ENCODE data around the gene CACNB2. TPM values are rescaled to one million over a fixed set of nuclear protein-coding genes. Genes with fewer than 3 reads are reported as not detected.

The CACNB2 gene
- total RNA-seq, 1 donor from 2014 or later, result not detected

DNA sequence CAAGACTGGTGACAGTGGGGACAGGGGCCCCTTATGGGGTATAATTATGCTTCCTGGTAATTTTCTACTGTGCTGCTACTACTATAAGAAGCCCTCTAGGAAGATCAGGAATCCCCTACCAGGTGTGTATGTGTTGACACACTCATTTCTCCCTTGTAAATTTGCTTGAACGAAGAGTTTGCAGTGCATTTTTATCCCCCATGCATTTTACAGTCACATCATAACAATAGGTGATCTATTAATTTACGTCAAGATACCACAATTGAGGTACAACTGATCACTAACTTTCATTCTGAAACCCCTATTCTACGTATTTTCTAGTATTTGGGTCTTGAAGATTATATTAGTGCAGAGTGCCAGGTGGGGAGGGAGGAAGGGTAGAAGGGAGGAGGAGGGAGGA, 258.9 kb downstream of the CACNB2 start:
- intact Hi-C loops (cut with micrococcal nuclease), result no loop called here

- intact Hi-C loops (cut with micrococcal nuclease), result no loop called here
These were observed 260.1 kb downstream of the CACNB2 start for GRCh38 chr10:18400201-18400905.

DNA sequence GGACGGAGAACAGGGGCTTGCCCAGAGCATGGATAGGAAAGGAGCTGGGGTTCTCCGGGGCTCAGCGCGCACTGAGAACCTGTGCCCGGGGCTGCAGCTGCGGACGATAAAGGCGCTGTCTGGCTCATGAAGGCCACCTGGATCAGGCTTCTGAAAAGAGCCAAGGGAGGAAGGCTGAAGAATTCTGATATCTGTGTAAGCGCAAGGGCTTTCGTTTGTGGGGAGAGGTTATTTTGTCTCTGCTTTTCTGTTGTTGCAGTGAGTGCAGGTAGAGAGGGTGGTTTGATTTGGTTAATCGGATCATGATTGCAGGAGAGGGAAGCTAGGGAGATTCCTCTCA, 260.7 kb downstream of the CACNB2 start:
- intact Hi-C loops (cut with micrococcal nuclease), result no loop called here

DNA sequence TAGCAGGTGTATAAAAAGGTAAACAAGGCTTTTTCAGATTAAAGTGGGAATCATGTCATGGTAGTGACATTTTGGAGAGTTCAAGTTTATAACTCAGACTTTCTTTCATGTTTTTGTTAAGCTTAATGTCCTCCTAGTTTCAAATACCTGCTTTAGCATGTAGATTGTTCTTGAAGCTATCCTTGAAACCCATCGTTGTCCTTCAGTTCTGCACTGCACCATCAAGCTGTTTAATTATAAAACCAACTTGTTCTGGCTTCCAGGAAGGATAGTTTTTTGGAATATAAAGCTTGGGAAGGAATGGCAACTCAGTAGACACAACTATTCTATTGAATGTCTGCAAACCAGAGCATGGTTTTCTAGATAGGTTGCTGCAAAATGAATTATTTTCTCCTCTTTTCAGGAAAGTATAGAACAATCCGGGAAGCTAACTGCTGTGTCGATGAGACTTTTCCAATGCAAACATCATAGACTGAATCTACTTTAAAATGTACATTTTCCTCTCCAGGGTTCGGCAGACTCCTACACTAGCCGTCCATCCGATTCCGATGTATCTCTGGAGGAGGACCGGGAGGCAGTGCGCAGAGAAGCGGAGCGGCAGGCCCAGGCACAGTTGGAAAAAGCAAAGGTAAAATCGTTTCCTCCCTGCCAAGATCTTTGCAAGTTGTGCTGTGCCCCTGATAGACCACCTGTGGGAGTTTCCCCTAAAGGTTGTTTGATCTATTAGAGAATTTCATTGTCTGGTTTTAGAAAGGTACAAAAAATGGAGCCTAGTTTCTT, 261.4 kb downstream of the CACNB2 start:
- intact Hi-C loops (cut with micrococcal nuclease), result no loop called here

- intact Hi-C loops (cut with micrococcal nuclease), result no loop called here
These were observed 262.6 kb downstream of the CACNB2 start for GRCh38 chr10:18402853-18403252.

DNA sequence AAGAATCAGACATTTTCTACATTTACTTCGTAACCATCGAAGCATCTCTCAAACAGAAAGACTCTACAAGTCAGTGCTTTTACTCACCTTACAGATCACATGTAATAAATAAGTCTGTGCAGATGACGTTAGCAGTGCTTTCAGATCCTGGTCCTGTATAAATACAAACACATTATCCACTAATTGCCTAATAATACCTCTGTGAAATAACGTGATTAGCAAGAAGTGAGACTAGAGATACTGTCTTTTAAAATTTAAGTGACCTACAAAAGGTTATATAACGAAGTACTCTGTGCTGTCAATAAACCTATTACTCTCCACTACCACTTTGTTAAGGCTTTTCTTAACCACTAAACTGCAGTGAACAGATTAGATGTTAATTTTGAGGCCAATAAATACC, 264.3 kb downstream of the CACNB2 start:
- intact Hi-C loops (cut with micrococcal nuclease), result no loop called here

DNA sequence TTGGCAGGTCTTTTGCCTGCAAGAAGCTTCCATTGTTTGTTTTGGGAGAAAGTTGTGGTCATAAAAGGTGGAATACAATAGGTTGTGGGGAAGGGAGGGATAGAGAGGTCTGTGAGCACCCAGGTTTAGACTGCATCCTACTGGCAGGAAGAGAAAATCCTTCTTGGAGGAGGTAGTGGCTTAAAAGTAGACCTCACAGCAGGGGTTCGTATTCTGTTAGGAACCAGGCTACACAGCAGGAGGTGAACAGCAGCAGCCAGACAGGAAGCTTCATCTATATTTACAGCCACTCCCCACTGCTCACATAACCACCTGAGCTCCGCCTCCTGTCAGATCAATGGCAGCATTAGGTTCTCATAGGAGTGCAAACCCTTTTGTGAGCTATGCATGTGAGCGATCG, 265.9 kb downstream of the CACNB2 start:
- intact Hi-C loops (cut with micrococcal nuclease), result no loop called here

GRCh38 chr10:18409599-18410397, 269.6 kb downstream of the CACNB2 start:
- intact Hi-C loops (cut with micrococcal nuclease), result no loop called here

DNA sequence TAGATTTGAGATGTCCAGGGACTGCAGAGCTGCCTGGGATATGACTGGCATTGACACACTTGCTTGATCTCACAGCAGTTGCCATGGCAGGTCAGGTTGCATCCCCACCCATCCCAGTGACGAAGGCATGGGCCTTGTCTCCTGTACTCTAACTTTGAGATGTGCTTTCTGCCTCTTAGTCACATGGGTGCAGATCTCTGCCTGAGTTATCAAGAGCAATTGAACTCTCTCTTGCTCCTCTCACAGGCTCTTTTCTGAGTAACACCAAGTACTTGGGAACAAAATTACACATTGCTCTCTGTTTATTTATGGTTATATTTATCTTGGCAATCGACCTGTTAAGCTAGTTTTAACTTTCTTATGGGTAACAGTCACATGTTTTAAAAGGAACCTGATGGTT, 273.8 kb downstream of the CACNB2 start:
- intact Hi-C loops (cut with micrococcal nuclease), result no loop called here

DNA sequence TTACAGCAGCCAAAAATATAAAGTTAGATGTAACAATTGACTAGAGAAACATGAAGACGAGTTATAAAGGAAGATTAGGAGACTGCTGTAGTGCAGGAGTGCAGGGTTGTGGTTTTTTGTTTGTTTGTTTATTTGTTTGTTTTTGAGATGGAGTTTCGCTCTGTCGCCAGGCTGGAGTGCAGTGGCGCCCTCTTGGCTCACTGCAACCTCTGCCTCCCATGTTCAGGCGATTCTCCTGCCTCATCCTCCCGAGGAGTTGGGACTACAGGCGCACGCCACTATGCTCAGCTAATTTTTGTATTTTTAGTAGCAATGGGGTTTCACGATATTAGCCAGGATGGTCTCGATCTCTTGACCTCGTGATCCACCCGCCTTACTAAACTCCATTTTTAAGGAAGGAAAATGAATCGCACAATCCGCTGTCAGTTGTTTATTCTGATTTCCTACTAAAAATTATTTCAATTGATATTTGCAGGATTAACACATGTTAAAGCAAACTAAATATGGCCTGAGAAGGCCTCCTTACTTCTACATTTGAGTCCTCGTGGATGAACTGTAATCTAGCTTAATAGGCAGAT, 277.8 kb downstream of the CACNB2 start:
- intact Hi-C loops (cut with micrococcal nuclease), result no loop called here

DNA sequence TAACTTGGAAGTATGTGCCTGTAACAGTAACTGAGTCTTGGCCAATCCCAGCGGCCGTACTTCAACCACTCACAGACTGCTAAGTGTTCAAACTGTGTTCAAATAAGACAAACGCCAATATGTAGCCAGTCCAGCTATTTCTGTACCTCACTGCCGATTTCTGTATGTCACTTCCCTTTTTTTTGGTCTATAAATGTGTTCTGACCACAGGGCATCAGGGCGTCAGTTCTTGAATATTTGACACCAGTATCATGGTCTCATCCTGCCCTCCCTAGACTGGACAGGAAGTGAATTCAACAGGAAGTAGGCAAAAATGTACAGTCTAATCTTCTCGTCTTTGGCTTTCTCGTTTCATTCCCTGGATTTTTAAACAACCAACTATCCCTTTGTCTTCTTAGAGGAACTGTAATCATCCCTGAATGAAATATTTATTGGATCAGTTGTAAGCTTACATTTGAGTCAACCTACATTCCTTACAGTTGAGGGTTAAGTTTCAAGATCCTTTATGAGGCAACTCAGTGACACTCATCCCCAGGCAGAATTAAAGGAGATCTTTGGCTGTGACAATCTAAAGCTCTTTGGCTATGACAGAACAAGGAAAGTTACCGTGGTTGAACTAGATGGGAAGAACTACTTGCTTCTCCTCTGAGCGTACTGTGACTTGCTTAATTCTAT, 278.5 kb downstream of the CACNB2 start:
- intact Hi-C loops (cut with micrococcal nuclease), result no loop called here

- intact Hi-C loops (cut with micrococcal nuclease), result no loop called here
These were observed 279.7 kb downstream of the CACNB2 start for GRCh38 chr10:18419945-18420344.

DNA sequence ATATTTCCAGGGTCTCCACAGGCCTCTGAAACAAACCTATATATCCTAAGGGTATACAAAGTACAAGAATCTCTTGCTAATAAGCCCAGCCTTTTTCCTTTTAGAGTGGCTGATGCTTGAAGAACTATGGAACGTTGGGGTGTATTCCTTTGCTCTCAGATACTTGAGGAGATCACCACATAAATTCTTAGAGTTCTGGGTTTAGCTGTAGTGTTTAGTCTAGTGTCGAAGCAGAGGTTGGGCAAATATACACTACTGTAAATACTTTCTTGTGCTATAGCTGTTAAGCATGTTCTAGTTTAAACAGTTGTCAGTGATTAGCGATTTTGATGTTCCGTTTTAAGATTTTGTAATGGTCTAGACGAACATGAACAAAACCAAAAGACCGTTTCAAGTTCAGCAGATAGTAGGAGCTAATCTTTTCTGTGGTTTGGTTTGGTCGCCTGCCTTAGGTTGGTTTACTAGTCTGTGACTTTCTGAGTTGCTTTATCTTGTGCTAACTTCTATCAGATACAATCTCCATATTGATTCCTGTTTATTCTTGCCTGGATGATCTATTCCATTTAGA, 281.6 kb downstream of the CACNB2 start:
- intact Hi-C loops (cut with micrococcal nuclease), result no loop called here

- intact Hi-C loops (cut with micrococcal nuclease), result no loop called here
These were observed 282.9 kb downstream of the CACNB2 start for GRCh38 chr10:18423058-18423637.

DNA sequence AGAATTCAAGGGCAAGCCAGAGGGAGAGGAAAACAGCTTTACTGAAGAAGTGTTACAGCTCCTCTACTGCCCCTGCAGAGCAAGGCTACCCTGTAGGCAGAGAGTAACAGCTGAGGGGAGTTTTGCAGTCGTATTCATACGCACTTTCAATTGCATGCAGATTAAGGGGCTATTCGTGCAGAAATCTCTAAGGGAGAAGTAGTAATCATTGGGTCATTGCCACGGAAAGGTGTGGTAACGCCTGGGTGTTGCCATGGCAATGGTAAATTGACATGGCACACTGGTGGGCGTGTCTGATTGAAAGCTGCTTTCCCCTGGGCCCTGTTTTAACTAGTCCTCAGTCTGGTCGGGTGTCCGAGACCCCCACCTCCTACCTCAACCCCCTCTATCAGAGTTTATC, 284.0 kb downstream of the CACNB2 start:
- intact Hi-C loops (cut with micrococcal nuclease), result no loop called here

DNA sequence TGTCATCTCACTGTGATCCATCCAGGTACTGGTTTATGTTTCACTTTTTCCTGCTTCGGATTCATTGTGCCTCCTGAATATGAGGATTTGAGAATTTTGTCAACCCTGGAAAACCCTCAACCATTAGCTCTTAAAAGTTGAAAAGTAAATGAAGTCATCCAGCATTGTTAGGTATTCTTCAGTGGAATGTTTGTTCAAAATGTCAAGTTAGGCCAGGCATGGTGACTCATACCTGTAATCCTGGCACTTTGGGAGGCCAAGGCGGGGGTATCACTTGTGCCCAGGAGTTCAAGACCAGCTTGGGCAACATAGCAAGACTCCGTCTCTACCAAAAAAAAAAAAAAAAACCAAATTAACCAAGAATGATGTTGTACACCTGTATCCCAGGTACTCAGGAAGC, 289.1 kb downstream of the CACNB2 start:
- intact Hi-C loops (cut with micrococcal nuclease), result no loop called here

- intact Hi-C loops (cut with micrococcal nuclease), result no loop called here
These were observed 296.7 kb downstream of the CACNB2 start for GRCh38 chr10:18436902-18437301.

GRCh38 chr10:18437486-18437885, 297.3 kb downstream of the CACNB2 start:
- intact Hi-C loops (cut with micrococcal nuclease), result no loop called here

DNA sequence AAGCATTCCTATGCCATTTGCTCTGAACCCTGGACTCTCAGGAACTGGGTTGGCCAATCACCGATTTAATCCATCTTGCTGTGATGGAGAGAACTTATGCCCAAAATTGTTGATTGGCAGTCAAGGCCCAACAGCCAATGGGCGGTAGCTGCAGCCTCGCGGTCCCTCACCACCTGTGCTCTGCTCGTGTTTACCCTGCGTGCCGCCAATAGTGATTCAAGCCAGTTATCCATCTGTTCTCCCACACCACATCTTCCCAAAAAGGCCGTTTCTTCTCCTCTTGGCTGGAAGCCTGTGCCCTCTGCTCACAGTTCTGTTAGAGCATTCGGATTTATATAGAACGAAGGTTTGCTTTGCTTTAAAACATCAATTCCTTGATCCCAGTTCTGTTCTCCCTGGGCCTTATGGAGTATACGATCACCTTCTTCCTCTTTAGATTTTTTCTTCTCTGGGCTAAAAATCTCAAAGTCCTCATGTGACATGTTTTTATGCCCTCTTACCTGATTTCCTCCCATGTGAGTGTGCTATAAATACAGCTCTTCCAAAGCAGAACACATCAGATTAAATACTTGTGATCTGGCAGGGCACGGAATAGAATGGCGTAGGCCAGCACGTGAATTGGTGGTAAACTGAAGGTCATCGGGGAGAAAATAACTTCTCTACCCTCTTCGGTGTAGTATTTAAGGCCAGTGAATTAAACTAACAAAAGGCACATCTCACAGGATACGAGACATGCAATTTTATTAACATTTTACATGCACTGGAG, 298.3 kb downstream of the CACNB2 start:
- intact Hi-C loops (cut with micrococcal nuclease), result no loop called here

- intact Hi-C loops (cut with micrococcal nuclease), result no loop called here
These were observed 299.4 kb downstream of the CACNB2 start for GRCh38 chr10:18439601-18440000.
